ENCODE results near the gene CRYL1.

CRYL1 gene

DNA sequence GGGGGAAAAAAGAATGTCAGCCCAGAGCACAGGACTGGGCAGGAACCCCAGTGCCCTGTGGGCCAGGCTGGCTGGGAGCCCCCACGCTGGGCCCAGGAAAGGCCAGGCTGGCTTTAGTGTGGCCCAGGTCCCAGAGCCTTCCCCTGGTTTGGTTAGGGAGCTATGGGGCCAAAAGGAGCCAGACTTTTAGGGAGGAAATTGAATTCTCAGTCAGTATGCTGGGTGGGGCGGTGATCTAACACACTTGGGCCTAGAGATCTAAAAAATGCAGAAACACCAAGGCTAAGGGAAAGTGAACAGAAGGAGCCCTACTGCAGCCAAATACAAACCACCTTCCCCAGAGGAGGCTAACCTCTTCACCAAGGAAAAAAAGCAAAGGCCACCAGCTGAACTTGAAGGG, 137.5 kb downstream of the CRYL1 start:
- TF ChIP-seq, protein P1, sequence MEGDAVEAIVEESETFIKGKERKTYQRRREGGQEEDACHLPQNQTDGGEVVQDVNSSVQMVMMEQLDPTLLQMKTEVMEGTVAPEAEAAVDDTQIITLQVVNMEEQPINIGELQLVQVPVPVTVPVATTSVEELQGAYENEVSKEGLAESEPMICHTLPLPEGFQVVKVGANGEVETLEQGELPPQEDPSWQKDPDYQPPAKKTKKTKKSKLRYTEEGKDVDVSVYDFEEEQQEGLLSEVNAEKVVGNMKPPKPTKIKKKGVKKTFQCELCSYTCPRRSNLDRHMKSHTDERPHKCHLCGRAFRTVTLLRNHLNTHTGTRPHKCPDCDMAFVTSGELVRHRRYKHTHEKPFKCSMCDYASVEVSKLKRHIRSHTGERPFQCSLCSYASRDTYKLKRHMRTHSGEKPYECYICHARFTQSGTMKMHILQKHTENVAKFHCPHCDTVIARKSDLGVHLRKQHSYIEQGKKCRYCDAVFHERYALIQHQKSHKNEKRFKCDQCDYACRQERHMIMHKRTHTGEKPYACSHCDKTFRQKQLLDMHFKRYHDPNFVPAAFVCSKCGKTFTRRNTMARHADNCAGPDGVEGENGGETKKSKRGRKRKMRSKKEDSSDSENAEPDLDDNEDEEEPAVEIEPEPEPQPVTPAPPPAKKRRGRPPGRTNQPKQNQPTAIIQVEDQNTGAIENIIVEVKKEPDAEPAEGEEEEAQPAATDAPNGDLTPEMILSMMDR (IDR thresholded peaks at IDR 0.05; ENCODE audit: low read depth, low read length) = no peak
- no peak for DNase-seq (ENCODE audit: extremely low read depth, low read depth)

DNA sequence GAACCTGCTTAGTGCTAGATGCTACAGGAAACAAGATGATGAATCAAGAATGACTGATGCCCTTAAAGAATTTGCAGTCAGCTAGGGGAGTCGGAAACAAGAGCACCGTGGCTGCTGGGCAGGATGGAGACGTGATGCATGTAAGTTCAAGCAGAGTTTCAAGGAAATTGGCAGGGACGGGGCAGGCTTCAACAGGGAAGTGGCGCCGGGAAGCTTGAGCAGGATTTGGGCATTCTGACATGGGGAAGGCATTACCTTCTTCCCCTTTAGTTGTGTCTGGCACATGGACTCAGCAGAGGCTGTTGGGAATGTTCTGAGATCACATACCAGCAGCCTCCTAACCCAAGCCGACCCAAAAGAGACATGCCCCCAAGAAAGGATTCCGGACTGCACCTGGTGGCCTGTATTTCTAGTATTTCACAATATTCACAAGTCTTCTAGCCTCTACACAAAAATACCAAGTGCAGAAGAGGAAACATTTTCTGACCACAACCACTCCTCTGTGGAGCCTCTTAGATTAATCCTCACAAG, 138.2 kb downstream of the CRYL1 start:
- TF ChIP-seq, protein P1 (IDR thresholded peaks at IDR 0.05; ENCODE audit: low read depth, low read length) = no peak
- DNase-seq (ENCODE audit: extremely low read depth, low read depth) = no peak

DNA sequence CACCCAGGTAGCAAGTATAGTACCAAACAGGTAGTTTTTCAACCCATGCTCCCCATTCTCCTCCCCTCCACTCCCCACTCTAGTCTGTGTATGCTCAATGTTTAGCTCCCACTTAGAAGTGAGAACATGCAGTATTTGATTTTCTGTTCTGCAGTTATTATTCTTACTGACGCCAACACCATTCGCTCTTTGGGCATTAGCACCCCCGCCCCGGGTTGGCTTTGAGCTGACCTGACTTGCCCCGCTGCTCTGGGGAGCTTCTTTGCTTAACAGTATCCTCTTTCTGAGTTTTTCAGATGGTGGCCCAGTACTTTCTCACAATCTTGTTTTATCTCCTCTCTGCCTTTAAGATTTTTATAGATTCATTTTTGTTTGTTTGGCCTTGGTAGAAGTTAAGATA, 138.7 kb downstream of the CRYL1 start:
- TF ChIP-seq, protein P1 (IDR thresholded peaks at IDR 0.05; ENCODE audit: low read depth, low read length) = no peak
- DNase-seq (ENCODE audit: extremely low read depth, low read depth) = no peak

DNA sequence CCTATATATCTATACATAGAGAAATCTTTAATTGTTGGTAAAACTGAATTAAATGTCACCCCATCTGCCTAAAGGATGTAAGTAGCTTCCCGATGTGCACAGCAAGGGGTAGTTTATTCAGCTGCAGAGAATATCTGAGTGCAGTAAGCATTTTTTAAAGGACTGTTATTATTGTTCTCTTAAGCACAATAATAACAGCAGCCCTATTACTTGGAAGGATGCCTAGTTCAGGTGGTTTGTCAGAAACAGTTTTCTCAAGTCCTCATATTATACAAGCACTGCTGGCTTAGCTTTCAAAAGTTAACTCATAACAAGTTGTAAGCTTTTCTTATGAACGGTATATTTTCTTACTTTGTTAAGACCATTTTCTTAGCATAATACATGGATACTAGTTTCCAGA, 142.6 kb downstream of the CRYL1 start:
- TF ChIP-seq, protein P1 (IDR thresholded peaks at IDR 0.05; ENCODE audit: low read depth, low read length) = no peak
- DNase-seq (ENCODE audit: extremely low read depth, low read depth) = no peak

DNA sequence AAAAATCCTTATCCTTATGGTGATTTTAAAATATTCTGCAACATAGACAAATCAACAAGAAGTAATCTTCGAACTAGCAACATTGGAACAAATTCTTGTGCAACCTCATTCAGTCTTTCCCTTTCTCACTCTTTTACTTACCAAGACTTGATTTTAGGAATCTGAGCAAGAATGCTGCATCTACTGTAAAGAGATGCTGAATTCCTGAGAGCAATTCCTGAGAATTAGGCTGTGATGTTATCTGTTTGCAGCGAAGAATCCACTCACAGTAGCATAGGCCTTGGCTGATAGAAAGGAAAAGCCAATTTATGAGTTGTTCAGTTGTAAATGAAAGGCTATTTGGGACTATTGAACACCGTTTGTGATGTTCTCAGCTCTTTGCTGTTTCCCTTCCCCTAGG, 144.3 kb downstream of the CRYL1 start:
- TF ChIP-seq, protein P1 (IDR thresholded peaks at IDR 0.05; ENCODE audit: low read depth, low read length) = no peak
- DNase-seq (ENCODE audit: extremely low read depth, low read depth) = no peak

DNA sequence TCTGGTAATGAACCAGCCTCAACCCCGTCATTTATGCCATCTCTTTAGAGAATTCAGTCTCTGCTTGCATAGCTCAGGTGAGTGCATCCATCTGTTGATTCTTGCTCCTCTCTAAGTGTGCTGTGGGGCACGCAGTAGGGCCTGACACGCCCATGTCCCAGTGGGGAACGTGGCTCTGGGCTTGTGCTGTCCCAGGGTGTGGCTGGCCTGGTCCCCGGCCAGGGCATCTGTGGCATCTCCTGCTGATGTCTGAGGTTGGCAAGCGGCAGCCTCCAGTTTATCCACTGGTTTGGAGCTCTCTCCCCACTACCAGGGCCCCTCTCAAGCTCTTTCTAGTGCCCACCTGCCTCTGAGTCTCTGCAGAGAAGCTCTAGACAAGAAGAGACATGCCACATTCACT, 146.9 kb downstream of the CRYL1 start:
- no peak for DNase-seq (ENCODE audit: extremely low read depth, low read depth)
- TF ChIP-seq, protein P1 (IDR thresholded peaks at IDR 0.05; ENCODE audit: low read depth, low read length) = no peak

DNA sequence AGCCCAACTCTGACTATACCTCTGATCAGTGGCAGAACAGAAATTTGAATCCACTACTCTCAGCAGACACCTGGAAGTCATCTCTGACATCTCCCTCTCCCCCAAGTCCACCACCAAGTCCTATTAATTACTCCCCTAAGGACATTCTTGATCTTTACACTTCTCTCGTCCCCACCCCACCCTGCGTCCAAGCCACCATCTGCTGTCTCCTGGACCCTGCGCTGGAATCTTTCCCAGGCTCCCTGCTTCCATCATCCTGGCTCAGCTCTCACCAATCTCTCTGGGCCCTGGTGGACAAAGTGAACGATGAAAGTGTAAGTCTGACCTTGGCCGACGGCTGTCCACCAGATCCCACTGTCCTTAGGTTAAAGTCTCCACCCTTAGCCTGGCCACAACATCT, 147.9 kb downstream of the CRYL1 start:
- TF ChIP-seq, protein P1 (IDR thresholded peaks at IDR 0.05; ENCODE audit: low read depth, low read length) = no peak
- no peak for DNase-seq (ENCODE audit: extremely low read depth, low read depth)

Measured in AG09319 (cell line).